Measurements from ENCODE around the gene GRIA1.

DNA sequence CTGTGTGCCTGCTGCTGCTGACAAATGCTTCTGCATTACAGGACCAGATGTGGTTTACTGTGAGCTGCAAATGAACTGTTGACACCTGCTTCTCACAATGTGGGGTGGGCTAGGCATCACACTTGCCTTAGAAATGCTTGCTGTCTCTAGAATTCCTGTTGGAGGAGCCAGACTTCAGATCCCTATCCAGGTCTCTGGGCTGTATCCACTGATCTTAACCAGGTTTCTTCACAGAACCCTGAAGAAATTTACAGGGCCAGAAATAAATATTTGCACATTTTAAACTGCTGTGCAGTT, 292.8 kb downstream of the GRIA1 start:
- TF ChIP-seq, protein P1, sequence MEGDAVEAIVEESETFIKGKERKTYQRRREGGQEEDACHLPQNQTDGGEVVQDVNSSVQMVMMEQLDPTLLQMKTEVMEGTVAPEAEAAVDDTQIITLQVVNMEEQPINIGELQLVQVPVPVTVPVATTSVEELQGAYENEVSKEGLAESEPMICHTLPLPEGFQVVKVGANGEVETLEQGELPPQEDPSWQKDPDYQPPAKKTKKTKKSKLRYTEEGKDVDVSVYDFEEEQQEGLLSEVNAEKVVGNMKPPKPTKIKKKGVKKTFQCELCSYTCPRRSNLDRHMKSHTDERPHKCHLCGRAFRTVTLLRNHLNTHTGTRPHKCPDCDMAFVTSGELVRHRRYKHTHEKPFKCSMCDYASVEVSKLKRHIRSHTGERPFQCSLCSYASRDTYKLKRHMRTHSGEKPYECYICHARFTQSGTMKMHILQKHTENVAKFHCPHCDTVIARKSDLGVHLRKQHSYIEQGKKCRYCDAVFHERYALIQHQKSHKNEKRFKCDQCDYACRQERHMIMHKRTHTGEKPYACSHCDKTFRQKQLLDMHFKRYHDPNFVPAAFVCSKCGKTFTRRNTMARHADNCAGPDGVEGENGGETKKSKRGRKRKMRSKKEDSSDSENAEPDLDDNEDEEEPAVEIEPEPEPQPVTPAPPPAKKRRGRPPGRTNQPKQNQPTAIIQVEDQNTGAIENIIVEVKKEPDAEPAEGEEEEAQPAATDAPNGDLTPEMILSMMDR (IDR thresholded peaks at IDR 0.05): no peak
- no peak for TF ChIP-seq POLR2A (IDR thresholded peaks at IDR 0.05)
